ENCODE results near the gene TEAD4.
A peak's percentile ranks its signal among the peaks of the same experiment; 100 is the strongest.

Gene TEAD4

DNA sequence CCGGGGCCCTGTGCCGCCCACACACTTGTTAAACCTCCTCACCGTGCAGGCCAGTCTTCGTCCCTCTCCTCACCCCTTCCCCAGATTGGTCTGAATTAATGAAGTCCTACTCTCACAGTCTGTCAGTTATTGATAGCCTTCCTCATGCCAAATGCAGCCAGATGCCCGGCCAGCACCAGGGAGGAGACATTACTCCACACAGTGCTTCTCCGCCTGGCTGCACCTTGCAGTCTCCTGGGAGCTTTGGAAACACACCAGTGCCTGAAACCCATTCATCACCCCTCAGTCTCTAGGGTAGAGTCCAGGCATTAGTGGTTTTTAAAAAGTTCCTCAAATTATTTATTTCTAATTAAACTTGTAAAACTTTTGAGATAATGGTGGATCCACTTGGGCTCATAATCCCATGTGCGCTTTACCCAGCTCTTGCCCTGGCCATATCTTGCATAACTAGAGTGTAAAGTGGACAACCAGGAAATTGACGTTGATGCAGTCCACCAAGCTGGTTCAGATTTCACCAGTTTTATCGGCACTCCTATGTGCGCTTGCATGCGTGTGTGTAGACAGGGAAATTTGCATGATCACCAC, 79.8 kb downstream of the TEAD4 start:
- Histone ChIP-seq H3K27me3 (replicated peaks; ENCODE audit: control insufficient read depth, insufficient read depth, low read length) (no peaks in the 10 kb centered on the region), H3K36me3 (ENCODE audit: control insufficient read depth, insufficient read depth, low read length) (no peaks in the 10 kb centered on the region), H3K4me3 (replicated peaks; ENCODE audit: low read depth, low read length) (no peak overlapping the region)
- TF ChIP-seq, protein P1, sequence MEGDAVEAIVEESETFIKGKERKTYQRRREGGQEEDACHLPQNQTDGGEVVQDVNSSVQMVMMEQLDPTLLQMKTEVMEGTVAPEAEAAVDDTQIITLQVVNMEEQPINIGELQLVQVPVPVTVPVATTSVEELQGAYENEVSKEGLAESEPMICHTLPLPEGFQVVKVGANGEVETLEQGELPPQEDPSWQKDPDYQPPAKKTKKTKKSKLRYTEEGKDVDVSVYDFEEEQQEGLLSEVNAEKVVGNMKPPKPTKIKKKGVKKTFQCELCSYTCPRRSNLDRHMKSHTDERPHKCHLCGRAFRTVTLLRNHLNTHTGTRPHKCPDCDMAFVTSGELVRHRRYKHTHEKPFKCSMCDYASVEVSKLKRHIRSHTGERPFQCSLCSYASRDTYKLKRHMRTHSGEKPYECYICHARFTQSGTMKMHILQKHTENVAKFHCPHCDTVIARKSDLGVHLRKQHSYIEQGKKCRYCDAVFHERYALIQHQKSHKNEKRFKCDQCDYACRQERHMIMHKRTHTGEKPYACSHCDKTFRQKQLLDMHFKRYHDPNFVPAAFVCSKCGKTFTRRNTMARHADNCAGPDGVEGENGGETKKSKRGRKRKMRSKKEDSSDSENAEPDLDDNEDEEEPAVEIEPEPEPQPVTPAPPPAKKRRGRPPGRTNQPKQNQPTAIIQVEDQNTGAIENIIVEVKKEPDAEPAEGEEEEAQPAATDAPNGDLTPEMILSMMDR (IDR thresholded peaks at IDR 0.05; ENCODE audit: insufficient read depth, low read length, poor library complexity, severe bottlenecking), result no peak
- no peak for DNase-seq (ENCODE audit: extremely low read depth, insufficient read length)

DNA sequence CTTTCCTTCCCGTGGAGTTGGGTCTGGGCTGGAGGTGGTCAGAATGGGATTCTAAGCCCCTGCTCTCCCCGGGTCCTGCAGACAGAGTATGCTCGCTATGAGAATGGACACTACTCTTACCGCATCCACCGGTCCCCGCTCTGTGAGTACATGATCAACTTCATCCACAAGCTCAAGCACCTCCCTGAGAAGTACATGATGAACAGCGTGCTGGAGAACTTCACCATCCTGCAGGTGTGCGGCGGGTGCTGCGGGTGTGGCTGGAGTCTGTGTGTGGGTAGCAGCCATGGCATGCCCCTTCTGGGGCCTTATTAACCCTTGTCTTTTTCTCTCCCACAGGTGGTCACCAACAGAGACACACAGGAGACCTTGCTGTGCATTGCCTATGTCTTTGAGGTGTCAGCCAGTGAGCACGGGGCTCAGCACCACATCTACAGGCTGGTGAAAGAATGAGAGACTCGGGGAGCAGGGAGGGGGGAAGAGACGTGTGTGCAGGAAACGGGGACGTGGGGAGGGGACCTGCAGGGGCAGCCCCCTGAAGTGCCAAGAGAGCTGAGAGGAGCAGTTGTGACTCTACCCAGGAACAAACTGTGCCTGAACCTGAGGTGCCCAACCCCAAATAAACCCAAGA, 80.9 kb downstream of the TEAD4 start:
- DNase-seq (ENCODE audit: extremely low read depth, insufficient read length), result no peak
- Histone ChIP-seq H3K36me3 (ENCODE audit: control insufficient read depth, insufficient read depth, low read length) (no peaks in the 10 kb centered on the region), H3K27me3 (replicated peaks; ENCODE audit: control insufficient read depth, insufficient read depth, low read length) (no peaks in the 10 kb centered on the region), H3K4me3 (replicated peaks; ENCODE audit: low read depth, low read length) (no peak overlapping the region)
- TF ChIP-seq, protein P1 (IDR thresholded peaks at IDR 0.05; ENCODE audit: insufficient read depth, low read length, poor library complexity, severe bottlenecking), result no peak

GRCh38 chr12:3040663-3041544, 81.7 kb downstream of the TEAD4 start:
- TF ChIP-seq, protein P1 (IDR thresholded peaks at IDR 0.05; ENCODE audit: insufficient read depth, low read length, poor library complexity, severe bottlenecking), result no peak
- no peaks in the 10 kb centered on the region for H3K27me3 ChIP-seq (replicated peaks; ENCODE audit: control insufficient read depth, insufficient read depth, low read length)
- H3K36me3 ChIP-seq (ENCODE audit: control insufficient read depth, insufficient read depth, low read length), result no peaks in the 10 kb centered on the region
- H3K4me3 ChIP-seq (replicated peaks; ENCODE audit: low read depth, low read length), result no peak overlapping the region
- no peak for DNase-seq (ENCODE audit: extremely low read depth, insufficient read length)

GRCh38 chr12:3041558-3042164, 82.5 kb downstream of the TEAD4 start:
- no peaks in the 10 kb centered on the region for H3K36me3 ChIP-seq (ENCODE audit: control insufficient read depth, insufficient read depth, low read length)
- DNase-seq (ENCODE audit: extremely low read depth, insufficient read length), result peak; percentile 30

GRCh38 chr12:3042394-3042793, 83.2 kb downstream of the TEAD4 start:
- Histone ChIP-seq H3K4me3 (replicated peaks; ENCODE audit: low read depth, low read length) (no peak overlapping the region), H3K36me3 (ENCODE audit: control insufficient read depth, insufficient read depth, low read length) (no peaks in the 10 kb centered on the region), H3K27me3 (replicated peaks; ENCODE audit: control insufficient read depth, insufficient read depth, low read length) (no peaks in the 10 kb centered on the region)
- TF ChIP-seq, protein P1 (IDR thresholded peaks at IDR 0.05; ENCODE audit: insufficient read depth, low read length, poor library complexity, severe bottlenecking), result no peak
- DNase-seq (ENCODE audit: extremely low read depth, insufficient read length), result no peak

More at GRCh38 chr12:3041558-3042164, 82.5 kb downstream of the TEAD4 start:
- H3K27me3 ChIP-seq (replicated peaks; ENCODE audit: control insufficient read depth, insufficient read depth, low read length), result no peaks in the 10 kb centered on the region
- H3K4me3 ChIP-seq (replicated peaks; ENCODE audit: low read depth, low read length), result no peak overlapping the region
- TF ChIP-seq, protein P1 (IDR thresholded peaks at IDR 0.05; ENCODE audit: insufficient read depth, low read length, poor library complexity, severe bottlenecking), result peak; percentile 73

All from GM06990 (cell line).